Right lobe of liver (tissue), 6 donors: Measurements from ENCODE around the gene CEP295NL. TPM values are rescaled to one million over a fixed set of nuclear protein-coding genes. Genes with fewer than 3 reads are reported as not detected.

Source experiments
- ATAC-seq, 4 donors: fragments of 200-7000 bp; cut with Tn5 transposase; one replicate each; pipeline ENCODE4 v1.9.1; 2020; ENCODE audit warnings: mild to moderate bottlenecking in 4 of 4, moderate library complexity in 4 of 4
- DNase-seq, 3 donors: peaks; one replicate each; pipeline ENCODE4 v3.0.0-alpha.2; 2020
- H3K27ac ChIP-seq, 3 donors: fragments of 200-600 bp; one replicate each; pipeline ENCODE4 v1.8.0; 2022
- H3K27me3 ChIP-seq, 2 donors: fragments of 200-600 bp; one replicate each; pipeline ENCODE4 v1.8.0; 2022
- H3K36me3 ChIP-seq, 4 donors: fragments of 200-600 bp; sonication (generic) in 1 of 4; one replicate each; pipeline versions ENCODE4 v1.5.1 to v1.8.0; 2017 to 2022; ENCODE audit warnings: control low read depth in 1 of 4
- H3K4me1 ChIP-seq, 4 donors: fragments of 200-600 bp; sonication (generic) in 1 of 4; one replicate each; pipeline versions ENCODE4 v1.5.1 to v1.8.0; 2017 to 2022; ENCODE audit warnings: control low read depth in 1 of 4
- H3K4me3 ChIP-seq, 3 donors: fragments of 200-600 bp; one replicate each; pipeline ENCODE4 v1.8.0; 2022
- H3K9me3 ChIP-seq, 4 donors: fragments of 200-600 bp; sonication (generic) in 1 of 4; one replicate each; pipeline versions ENCODE4 v1.5.1 to v1.8.0; 2017 to 2022; ENCODE audit warnings: control low read depth in 1 of 4
- CTCF ChIP-seq, 4 donors: fragments of 200-600 bp in 3 of 4; fragments of 450-650 bp in 1 of 4; IDR thresholded peaks; one replicate each; pipeline versions ENCODE4 v1.5.1 to v1.8.0; 2016 to 2022; ENCODE audit warnings: antibody characterized with exemption in 4 of 4, mild to moderate bottlenecking in 2 of 4
- POLR2A ChIP-seq: fragments of 450-650 bp; IDR thresholded peaks from one replicate; pipeline ENCODE4 v1.6.1; 2017; ENCODE audit warnings: antibody characterized with exemption, mild to moderate bottlenecking
- WGBS: methylation state at CpG from one replicate; pipeline ENCODE4 v1.1.6; 2018; ENCODE audit warnings: low coverage, low lambda C conversion rate; ENCODE audit not compliant: insufficient coverage; ENCODE audit errors: missing lambda C conversion rate; 5-methylcytosine and 5-hydroxymethylcytosine counted together
- intact Hi-C, 2 donors: fragments of 100-400 bp; cut with DNase I; formaldehyde crosslinking; loops; one replicate each; pipeline versions ENCODE4 v1.11.2 to v1.14.1; 2022
- total RNA-seq, 6 experiments: library from RNA; depleted of rRNA in 2 of 6; stranded (reverse); fragments of >200 nt in 2 of 6; fragmentation: NEBNext Ultra II Directional in 3 of 6; extraction: Animal tissue kit (Norgen Biotek cat#: 25700) in 3 of 6; gene quantifications; one replicate each; pipeline versions ENCODE4 v1.1.0 to v1.2.4, GENCODE V29; 2016 to 2023
- donor health status: DM: no; HTN: yes; CAD: no.
- donor health status: DM: no; HTN: no; CAD: no.
- donor health status: DM: no; HTN: no; CAD: no.
- donor health status: DM: no; HTN: yes; CAD: no.
- donor health status: DM: no; HTN: yes; CAD: no.

Gene CEP295NL
- total RNA-seq, 6 experiments from 2014 or later: 0.19 to 1.0 (median 0.53) TPM

DNA sequence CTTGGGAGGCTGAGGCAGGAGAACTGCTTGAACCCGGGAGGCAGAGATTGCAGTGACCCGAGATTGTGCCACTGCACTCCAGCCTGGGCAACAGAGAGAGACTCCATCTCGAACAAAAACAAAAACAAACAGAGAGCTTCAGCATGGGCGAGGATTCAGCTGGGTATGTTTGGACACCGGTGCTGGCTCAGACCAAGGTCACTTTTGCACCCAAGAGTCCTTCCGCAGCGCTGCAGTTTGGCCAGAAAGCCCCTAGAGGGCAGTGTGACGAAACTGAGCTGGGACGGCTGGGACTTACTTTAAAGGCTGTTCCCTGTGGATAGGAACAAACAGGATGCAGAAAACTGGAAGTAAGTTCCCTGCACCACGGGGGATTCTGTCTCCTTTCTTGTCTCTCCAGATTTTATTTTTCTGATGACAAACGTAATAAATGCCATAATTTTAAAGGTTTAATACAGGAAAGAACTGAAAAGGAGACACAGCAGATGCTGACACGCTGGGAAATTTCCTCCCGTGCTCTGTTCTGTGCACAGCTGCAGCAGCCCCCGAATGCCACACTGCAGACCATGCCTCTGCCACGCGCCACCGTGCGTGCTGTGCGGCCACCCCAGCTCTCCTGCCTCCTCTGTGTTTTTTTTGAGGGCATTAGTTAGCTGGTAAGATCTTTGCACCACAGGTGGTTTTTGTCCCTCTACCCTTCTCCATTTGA, 37.2 kb downstream of the CEP295NL start:
- ATAC-seq: peak; percentile 94 to 99 (median 98)

GRCh38 chr17:78864117-78864516, 38.9 kb downstream of the CEP295NL start:
- Histone ChIP-seq H3K4me1 (peaks cover 0 to 4% (median 0%) of the 10 kb centered on the region in 4 donors), H3K27ac (no peak overlapping the region), H3K27me3 (no peaks in the 10 kb centered on the region), H3K9me3 (no peaks in the 10 kb centered on the region), H3K4me3 (no peak overlapping the region), H3K36me3 (no peaks in the 10 kb centered on the region)
- intact Hi-C loops: no loop called here
- ATAC-seq: no peak
- no peak for DNase-seq
- WGBS: 8% methylated on average over 1 of the region's 1 CpG
- no peak for TF ChIP-seq CTCF (IDR thresholded peaks at IDR 0.05)
- TF ChIP-seq POLR2A: no peak

More for the DNA sequence above, 37.2 kb downstream of the CEP295NL start:
- intact Hi-C loops: loop anchor here (5.0 kb wide), 1 partner anchor 106 kb away; no protein-coding TSS in a partner anchor
- no peak for TF ChIP-seq POLR2A
- TF ChIP-seq CTCF (IDR thresholded peaks at IDR 0.05): peak; percentile 84 to 97 (median 92)
- DNase-seq: peak; percentile 81 to 88 (median 87)
- Histone ChIP-seq H3K4me3 (no peak overlapping the region), H3K27me3 (no peaks in the 10 kb centered on the region), H3K4me1 (peaks cover 0 to 4% (median 0%) of the 10 kb centered on the region in 4 donors), H3K9me3 (no peaks in the 10 kb centered on the region), H3K27ac (no peak overlapping the region), H3K36me3 (no peaks in the 10 kb centered on the region)
- 9% methylated on average over 18 of the region's 19 CpGs for WGBS

- Histone ChIP-seq H3K4me3 (no peak overlapping the region), H3K27ac (no peak overlapping the region), H3K9me3 (no peaks in the 10 kb centered on the region), H3K27me3 (no peaks in the 10 kb centered on the region), H3K36me3 (no peaks in the 10 kb centered on the region), H3K4me1 (peaks cover 0 to 4% (median 0%) of the 10 kb centered on the region in 4 donors)
- DNase-seq (no peak), ATAC-seq (peak in 2 of 4 donors; percentile 5 to 63)
- intact Hi-C loops: no loop called here
- TF ChIP-seq POLR2A (no peak), CTCF (IDR thresholded peaks at IDR 0.05) (no peak)
- 69% methylated on average over 13 of the region's 17 CpGs for WGBS
These were observed 40.7 kb downstream of the CEP295NL start for GRCh38 chr17:78862073-78863023.

- WGBS: 74% methylated on average over 3 of the region's 4 CpGs
- ATAC-seq (no peak), DNase-seq (no peak)
- Histone ChIP-seq H3K27me3 (no peaks in the 10 kb centered on the region), H3K9me3 (no peaks in the 10 kb centered on the region), H3K27ac (no peak overlapping the region), H3K4me3 (no peak overlapping the region), H3K36me3 (no peaks in the 10 kb centered on the region), H3K4me1 (peaks cover 0 to 4% (median 0%) of the 10 kb centered on the region in 4 donors)
- intact Hi-C loops: no loop called here
- TF ChIP-seq CTCF (IDR thresholded peaks at IDR 0.05) (no peak), POLR2A (no peak)
These were observed 41.8 kb downstream of the CEP295NL start for GRCh38 chr17:78861229-78861628.
